Frontal cortex (tissue), 4 donors: ENCODE results near the gene ETHE1. TPM values are rescaled to one million over a fixed set of nuclear protein-coding genes. Genes with fewer than 3 reads are reported as not detected.
A peak's percentile ranks its signal among the peaks of the same experiment; 100 is the strongest.

ENCODE experiments used
- DNase-seq, 2 donors: peaks; one replicate each; pipeline ENCODE4 v3.0.0; 2012; ENCODE audit warnings: low spot score in 2 of 2
- FAIRE-seq: peaks from 2 replicates; lab custom pipeline; 2012; peaks lifted over from hg19 to GRCh38; lab: Jason Lieb, UNC
- total RNA-seq: library from RNA; depleted of rRNA; stranded (reverse); fragments of >200 nt; gene quantifications from one replicate; pipeline ENCODE4 v1.2.3, GENCODE V29; 2014
- donor health status: control.
- donor health status: control.
- donor health status: control.

ETHE1 gene
- total RNA-seq, 1 donor from 2014 or later = 19.2 TPM

DNA sequence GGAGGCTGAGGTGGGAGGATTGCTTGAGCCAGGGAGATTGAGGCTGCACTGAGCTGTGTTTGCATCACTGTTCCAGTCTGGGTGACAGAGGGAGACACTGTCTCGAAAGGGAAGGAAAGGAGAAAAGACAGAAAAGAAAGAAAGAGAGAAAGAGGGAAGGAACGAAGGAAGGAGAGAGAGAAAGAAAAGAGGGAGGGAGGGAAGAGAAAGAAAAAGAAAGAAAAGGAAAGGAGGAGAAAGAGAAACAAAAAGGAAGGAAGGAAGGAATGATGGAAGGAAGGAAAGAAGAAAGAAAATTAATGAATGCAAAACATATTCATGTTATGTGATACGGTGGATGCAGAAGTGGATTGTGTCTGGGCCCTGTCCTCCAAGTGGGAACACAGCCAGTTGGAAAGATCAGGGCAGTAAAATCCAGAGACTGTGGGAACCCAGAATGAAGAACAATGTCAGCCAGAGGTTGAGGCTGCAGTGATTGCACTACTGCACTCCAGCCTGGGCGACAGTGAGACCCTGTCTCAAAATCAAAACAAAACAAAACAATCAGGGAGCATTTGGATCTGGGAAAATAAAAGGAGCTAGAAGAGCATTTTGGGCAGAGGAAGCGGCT is 28.7 kb downstream of the ETHE1 start:
- FAIRE-seq (no peak), DNase-seq (no peak)

DNA sequence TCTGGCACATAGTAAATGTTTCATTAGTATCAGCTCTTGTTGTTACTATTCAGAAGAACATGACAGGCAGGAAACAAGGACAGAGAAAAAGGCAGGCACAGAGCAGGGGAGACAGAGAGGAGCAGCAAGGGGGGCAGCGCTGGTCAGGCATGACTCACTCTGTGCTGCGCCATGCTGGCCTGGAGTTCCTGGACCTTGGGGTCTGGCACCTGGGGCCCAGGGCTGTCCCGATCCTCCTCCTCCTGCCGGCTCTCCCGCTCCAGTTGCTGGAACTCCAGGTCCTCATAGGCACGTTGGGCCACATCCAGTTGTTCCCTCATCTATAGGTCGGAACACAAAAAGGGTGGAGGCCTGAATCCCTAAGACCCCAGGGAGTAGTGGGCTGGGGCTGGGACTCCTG is 30.0 kb downstream of the ETHE1 start:
- no peak for FAIRE-seq

GRCh38 chr19:43495082-43495481 is 31.9 kb downstream of the ETHE1 start:
- no peak for FAIRE-seq

More for the DNA sequence above, 30.0 kb downstream of the ETHE1 start:
- DNase-seq = no peak

GRCh38 chr19:43490759-43491158 is 36.2 kb downstream of the ETHE1 start:
- FAIRE-seq = no peak
- no peak for DNase-seq

More at GRCh38 chr19:43495082-43495481, 31.9 kb downstream of the ETHE1 start:
- no peak for DNase-seq

DNA sequence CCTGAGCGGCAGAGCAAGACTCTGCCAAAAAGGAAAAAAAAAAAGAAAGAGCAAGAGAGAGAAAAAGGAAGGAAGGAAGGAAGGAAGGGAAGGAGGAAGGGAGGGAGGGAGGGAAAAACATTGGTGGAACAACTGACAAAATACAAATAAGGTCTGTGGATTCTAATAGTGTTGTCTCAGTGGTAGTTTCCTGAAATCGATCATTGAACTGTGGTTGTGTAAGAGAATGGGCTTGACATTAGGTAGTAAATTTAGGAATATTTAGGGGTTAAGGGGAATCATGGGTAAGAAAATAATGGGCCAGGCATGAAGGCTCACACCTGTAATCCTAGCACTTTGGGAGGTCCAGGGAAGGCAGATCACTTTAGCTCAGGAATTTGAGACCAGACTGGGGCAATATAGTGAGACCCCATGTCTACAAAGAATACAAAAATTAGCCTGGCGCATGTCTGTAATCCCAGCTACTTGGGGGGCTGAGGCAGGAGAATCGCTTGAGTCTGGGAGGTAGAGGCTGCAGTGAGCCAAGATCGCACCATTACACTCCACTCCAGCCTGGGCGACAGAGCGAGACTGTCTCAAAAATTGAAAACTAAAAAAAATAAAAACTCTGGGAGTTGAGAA is 36.9 kb downstream of the ETHE1 start:
- DNase-seq (no peak), FAIRE-seq (no peak)

DNA sequence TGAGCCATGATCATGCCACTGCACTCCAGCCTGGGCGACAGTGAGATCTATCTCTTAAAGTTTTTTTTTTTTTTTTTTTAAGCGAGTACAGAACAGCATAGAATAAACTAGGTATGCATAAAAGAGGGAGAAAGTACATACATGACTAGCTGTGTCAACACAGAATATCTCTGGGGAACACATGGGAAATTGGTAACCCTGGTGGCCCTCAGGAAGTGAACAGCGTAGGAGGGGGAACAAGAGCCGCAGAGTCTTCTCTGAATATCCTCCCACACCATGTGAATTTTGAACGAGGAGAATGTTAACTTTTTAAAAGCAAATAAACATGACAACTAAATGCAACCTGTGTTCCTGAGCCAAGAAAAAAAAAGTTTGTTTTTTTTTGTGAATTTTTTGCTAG is 37.7 kb downstream of the ETHE1 start:
- DNase-seq = no peak
- FAIRE-seq = no peak

- DNase-seq = no peak
- FAIRE-seq = no peak
Measured at GRCh38 chr19:43488179-43488578, 38.8 kb downstream of the ETHE1 start.

GRCh38 chr19:43486412-43486811 is 40.6 kb downstream of the ETHE1 start:
- DNase-seq = no peak
- FAIRE-seq = no peak

DNA sequence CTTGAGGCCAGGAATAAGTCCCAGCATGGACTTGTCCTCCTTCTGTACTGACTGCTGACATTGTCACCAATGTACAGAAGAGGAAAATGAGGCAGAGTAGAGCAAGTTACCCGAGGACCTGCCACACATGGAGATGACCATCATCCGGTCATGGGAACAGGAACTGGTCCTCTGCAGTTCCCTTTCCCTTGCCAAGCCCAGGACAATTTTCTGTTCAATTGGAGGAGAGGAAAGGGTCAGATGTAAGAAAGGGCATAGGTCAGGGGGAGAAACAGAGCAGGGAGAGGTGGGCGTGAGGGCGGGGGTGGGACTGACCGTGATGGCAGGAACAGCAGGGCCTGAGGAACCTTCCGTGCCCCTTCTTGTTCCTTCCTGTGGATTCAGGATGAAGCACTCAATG is 41.0 kb downstream of the ETHE1 start:
- DNase-seq (no peak), FAIRE-seq (no peak)

GRCh38 chr19:43483281-43483680 is 43.7 kb downstream of the ETHE1 start:
- DNase-seq (no peak), FAIRE-seq (no peak)

- FAIRE-seq (no peak), DNase-seq (no peak)
Measured at GRCh38 chr19:43482193-43482592, 44.8 kb downstream of the ETHE1 start.

DNA sequence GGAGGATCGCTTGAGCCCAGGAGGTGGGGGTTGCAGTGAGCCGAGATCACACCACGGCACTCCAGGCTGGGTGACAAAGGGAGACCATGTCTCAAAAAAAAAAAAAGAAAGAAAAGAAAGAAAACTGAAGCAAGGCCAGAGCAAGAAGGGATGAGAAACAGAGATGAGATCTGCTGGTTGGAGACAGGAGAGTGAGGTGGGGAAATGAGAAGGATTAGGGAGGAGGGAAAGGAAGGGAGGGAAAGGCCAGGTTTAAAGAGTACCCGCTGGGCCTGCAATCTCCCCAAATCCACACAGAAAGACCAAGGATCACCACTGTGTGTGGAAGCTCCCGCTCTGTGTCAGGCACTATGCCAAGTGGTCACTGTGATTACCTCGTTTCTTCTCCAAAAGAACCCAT is 45.3 kb downstream of the ETHE1 start:
- DNase-seq = no peak
- no peak for FAIRE-seq

DNA sequence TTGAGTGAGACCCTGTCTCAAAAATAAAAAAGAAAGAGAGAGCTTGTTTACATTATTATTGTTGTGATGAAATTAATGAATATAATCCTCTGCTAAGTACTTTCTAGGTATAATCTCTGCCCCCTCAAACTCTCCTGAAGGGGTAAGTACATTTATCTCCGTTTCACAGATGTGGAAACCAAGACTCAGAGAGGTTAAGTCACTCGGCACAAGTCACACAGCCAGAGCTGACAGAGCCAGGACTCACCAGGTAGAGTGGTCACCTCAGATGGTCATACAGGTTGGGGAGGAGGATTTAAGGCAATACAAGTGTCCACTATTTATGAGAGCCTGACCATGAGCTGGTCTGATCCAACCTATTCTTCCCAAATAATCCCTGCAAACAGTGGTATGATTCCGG is 46.4 kb downstream of the ETHE1 start:
- no peak for DNase-seq
- no peak for FAIRE-seq

GRCh38 chr19:43479961-43480561 is 46.9 kb downstream of the ETHE1 start:
- DNase-seq (no peak), FAIRE-seq (no peak)

- DNase-seq = no peak
- FAIRE-seq = no peak
Measured at GRCh38 chr19:43479226-43479625, 47.8 kb downstream of the ETHE1 start.

GRCh38 chr19:43478323-43478722 is 48.7 kb downstream of the ETHE1 start:
- no peak for DNase-seq
- no peak for FAIRE-seq

DNA sequence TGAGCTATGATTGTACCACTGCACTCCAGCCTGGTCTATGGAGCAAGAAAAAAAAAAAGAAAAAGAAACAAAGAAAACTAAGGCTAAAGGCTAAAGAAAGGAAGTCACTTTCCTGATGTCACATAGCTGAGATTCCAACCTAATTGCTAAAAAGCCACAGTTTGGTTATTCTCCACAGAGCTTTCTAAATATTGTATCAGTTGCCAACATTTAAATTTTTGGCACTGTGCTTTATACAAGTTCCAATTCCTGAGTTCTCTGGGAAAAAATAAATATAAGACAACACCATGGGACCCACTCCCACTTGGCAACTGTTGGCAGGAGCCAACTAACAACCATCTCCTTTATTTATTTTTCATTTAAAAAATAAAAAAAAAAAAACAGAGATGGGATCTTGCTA is 50.4 kb downstream of the ETHE1 start:
- FAIRE-seq = no peak
- no peak for DNase-seq

- no peak for FAIRE-seq
- DNase-seq = peak; percentile 85 to 99
Measured at GRCh38 chr19:43474986-43475705, 51.9 kb downstream of the ETHE1 start.

GRCh38 chr19:43474487-43474886 is 52.5 kb downstream of the ETHE1 start:
- FAIRE-seq (no peak), DNase-seq (no peak)

DNA sequence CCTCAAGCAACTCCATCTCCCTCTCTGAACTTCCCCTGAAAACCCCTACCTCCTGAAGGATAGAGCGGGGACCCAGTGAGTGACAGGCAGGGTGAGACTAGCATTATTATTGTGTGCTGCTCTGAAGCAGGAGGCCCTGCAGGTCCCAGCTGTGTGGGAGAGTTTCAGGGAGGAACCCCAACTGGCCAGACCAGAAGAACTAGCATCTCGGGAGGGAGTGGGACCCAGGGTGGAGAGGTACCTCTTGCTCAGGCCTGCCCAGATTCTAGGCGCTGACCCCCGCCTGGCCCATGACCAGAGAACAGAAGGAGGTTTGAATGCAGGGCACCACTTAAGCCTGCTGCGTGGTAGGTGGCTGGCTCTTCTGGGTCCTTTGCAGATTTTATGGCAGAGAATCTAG is 55.9 kb downstream of the ETHE1 start:
- DNase-seq (no peak), FAIRE-seq (no peak)

- no peak for DNase-seq
- no peak for FAIRE-seq
Measured at GRCh38 chr19:43470288-43470687, 56.7 kb downstream of the ETHE1 start.
